HG03060 (cell line): ENCODE data around the gene PLS3.
"Not testable (repeated sequence)": the region's sequence is repeated elsewhere in the genome, so short reads cannot be mapped to it uniquely, and the experiment has no call there.

Experiments
- ATAC-seq: cut with Tn5 transposase; IDR thresholded peaks from one replicate; pipeline ENCODE4 v1.9.1; 2021; ENCODE audit warnings: low read depth, moderate number of reproducible peaks; ENCODE audit not compliant: unreplicated experiment

PLS3 gene

GRCh38 chrX:115603534-115604074, 42.6 kb downstream of the PLS3 start:
- no peak for ATAC-seq

DNA sequence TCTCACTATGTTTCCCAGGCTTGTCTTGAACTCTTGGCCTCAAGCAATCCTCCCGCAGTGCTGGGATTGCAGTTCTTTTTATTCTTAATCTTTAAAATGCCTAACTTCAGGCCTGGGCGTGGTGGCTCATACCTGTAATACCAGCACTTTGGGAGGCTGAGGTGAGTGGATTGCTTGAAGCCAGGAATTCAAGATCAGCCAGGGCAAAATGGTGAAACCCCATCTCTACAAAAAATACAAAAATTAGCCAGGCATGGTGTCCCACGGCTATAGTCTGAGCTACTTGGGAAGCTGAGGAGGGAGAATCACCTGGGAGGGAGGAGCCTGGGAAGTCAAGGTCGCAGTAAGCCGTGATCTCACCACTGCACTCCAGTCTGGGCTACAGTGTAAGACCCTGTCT, 45.9 kb downstream of the PLS3 start:
- no peak for ATAC-seq

DNA sequence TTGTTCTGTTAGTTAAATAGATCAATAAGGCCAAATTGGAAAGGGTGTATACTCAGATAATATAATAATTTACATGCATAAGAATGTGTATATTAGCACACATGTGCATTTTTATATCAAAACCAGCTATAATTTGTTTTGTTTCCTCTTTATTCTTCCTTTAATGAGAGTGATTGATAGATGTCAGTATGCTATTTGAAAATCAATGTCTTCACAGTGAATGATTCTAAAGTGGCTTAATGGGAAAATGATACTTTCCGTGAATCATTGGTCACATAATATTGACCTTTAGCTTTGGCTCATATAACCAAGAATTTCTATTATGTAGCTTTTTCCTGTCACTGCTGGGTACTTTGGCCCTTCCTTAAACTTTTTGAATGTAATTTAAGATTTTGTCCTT, 48.6 kb downstream of the PLS3 start:
- no peak for ATAC-seq

GRCh38 chrX:115616943-115617563, 56.1 kb downstream of the PLS3 start:
- peak; percentile 97 for ATAC-seq

DNA sequence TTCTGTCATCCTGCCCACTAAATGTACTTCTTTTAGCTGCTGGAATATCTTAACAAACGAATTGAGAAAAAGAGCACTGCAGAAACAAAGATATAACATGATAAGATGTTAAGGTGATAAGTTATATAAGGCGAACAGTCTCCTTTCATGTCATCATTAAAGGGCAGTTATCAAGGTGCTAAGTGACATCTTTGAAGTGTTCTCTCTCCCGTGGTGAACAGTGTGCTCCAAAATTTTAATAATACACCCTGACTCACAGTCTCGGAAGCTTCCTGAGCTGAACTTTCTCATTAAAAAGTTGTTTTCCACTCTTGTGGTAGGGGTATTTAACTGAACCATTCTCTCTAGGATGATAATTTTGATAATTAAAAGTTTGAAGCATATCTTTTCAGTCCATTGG, 61.6 kb downstream of the PLS3 start:
- no peak for ATAC-seq

DNA sequence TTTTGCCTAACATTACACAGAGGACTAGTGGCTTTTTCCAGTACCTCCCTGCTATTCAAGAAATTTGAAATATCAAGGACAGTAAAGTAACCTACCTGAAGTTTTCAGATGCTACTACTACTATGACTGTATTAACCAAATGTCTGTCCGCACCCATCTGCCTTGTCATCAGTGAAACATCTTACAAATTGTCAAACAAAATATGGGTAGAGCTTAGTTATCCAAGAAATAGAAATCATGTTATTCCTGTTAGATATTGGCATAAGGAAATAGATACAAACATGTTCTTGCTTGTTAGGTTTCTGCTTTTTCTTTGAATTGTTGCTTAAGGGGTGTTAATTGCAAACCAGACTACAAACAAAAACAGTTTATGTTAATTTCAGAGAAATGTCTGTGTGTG, 63.9 kb downstream of the PLS3 start:
- ATAC-seq = no peak

DNA sequence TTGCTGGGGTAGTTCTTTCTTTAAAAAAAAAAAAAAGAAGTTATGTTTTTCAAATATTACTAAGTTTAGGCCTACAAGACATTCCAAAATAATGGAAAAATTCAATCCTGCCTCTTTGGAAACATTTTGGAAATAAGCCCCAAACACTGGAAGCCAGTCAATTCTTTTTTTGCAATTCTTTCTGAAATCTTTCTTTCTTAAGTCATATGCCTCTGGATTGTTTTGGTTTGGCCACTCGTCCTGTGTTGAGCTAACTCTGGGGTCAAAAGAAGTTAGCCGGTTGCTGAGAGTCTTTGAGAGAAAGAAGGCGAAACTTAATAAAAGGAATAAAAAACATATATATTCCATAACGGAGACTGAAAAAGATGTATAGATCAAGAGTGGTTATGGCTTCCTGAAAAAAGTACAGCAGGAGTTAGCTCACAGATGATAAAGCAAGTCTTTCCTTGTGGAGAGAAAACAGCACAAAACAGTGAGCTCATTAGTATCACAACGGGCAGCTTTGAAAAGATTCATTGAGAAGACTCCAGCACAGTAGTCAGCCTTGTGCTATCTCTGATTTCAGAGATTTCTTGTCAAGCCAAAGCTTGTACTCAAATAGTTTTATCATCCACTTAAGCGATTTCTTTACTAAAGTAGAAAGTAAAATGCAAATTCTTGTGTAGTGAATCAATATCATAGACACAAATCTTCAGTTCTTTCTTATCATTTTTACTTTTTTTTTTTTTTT, 64.8 kb downstream of the PLS3 start:
- ATAC-seq = no peak

DNA sequence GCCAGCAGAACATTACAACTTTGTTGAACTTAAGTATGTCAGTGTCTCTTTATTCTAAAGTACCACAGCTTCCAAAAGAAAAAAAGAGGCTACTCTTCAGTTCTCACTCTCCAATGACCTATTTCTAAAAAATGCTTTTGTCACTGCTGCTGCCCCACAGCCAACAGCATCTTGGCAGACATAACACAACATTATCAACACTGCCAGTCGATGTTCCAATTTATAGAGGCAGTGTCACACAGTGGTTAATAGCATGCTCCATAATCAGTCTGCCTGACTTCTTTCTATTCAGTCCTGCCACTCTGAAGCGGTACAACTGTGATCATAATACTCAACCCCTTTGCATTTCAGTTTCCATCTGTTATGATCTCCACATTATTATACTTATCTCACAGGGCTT, 69.2 kb downstream of the PLS3 start:
- no peak for ATAC-seq

GRCh38 chrX:115632455-115632854, 71.5 kb downstream of the PLS3 start:
- ATAC-seq = no peak

GRCh38 chrX:115633397-115633796, 72.4 kb downstream of the PLS3 start:
- not testable (repeated sequence) for ATAC-seq

DNA sequence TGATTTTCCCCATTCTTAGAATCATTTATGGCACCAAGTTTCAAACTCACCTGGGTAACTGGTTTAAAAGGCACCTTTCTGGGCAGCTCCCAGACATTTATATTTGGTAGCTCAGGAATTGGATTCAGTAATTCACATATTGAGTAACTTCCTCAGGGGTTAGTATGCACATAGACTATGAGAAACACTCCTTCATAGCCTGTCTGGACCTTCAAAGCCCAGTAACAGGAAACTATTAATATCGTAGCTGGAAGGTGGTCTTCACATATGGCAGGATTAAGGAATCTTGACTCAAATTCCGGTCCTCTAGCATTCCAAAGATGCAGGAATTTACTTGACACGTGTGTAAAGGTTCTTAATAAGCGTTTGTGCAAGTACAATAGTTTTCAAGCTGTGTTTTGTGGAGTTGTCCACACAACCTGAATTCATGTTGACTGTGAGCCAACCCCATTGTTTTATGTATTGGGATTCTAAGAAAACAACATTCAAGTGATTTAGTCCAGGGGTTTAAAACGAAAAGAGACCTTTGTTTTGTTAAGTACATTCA, 78.4 kb downstream of the PLS3 start:
- ATAC-seq = no peak

- no peak for ATAC-seq
Measured at GRCh38 chrX:115642311-115642710, 81.3 kb downstream of the PLS3 start.

- no peak for ATAC-seq
Measured at GRCh38 chrX:115642895-115643530, 82.0 kb downstream of the PLS3 start.

DNA sequence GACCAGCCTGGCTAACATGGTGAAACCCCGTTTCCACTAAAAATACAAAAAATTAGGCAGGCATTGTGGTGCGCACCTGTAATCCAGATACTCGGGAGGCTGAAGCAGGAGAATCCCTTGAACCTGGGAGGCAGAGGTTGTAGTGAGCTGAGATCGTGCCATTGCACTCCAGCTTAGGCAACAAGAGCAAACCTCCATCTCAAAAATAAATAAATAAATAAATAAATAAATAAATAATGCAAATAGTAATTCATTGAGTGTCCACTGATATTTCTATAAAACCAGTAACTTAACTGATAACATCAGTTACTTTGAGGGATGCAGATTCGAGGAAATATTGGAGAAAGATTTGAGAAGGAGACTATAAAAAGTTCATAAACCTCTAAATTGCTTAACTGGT, 83.4 kb downstream of the PLS3 start:
- not testable (repeated sequence) for ATAC-seq

DNA sequence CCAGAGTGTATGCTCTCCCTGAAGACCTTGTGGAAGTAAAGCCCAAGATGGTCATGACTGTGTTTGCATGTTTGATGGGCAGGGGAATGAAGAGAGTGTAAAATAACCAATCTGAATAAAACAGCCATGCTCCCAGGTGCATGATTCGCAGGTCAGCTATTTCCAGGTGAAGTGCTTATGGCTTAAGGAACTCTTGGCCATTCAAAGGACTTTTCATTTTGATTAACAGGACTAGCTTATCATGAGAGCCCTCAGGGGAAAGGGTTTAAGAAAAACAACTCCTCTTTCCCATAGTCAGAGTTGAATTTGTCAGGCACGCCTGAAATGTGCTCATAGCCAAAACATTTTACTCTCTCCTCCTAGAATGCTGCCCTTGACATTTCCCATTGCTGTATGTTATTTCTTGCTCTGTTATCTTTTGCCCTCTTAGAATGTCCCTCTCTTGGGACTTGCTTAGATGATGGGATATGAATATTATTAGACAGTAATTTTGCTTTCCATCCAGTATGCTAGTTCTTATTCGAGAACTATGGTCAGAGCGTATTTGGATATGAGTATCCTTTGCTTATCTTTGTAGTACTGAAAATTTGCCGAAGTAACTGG, 88.6 kb downstream of the PLS3 start:
- no peak for ATAC-seq

DNA sequence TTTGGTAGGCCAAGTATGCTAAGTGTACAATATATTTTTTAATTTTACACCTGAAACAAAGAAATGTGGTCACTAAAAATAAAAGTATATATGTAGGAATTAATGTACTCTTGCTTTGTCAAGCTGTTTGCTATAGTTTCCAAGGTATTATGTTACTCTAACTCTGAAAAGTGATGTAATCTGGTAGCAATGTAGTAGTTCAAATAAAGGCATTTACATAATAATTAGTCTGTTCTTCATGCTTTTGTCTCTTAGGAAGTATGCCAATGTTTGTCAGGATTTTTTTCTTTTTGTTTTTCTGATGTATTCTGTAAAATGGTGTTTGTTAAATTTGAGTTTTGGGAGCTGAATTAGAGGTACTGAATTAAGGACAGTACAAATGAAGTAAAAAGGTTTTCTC, 89.5 kb downstream of the PLS3 start:
- ATAC-seq = no peak

- ATAC-seq = no peak
Measured at GRCh38 chrX:115650916-115651315, 89.9 kb downstream of the PLS3 start.

DNA sequence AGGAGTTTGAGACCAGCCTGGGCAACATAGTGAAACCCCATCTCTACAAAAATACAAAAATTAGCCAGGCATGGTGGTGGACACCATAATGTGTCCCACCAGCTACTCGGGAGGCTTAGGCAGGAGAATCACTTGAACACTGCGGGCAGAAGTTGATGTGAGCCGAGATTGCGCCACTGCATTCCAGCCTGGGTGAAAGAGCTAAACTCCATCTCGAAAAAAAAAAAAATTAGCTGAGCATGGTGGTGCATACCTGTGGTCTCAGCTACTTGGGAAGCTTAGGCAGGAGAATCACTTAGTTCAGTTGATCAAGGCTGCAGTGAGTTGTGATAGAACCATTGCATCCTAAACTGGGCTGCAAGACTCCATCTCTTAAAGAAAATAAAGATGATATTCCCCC, 91.2 kb downstream of the PLS3 start:
- no peak for ATAC-seq

DNA sequence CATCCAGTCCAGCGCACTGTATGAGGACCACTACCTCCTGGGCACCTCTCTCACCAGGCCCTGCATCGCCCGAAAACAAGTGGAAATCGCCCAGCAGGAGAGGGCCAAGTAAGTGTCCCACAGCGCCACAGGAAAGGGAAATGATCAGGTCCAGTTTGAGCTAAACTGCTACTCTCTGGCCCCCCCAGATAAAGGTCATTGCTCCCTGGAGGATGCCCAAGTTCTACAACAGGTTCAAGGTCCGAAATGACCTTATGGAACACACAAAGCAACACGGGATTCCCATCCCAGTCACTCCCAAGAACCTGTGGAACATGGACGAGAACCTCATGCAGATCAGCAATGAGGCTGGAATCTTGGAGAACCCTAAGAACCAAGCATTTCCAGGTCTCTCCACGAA, 104.1 kb downstream of the PLS3 start:
- ATAC-seq = no peak

GRCh38 chrX:115679460-115679859, 118.5 kb downstream of the PLS3 start:
- ATAC-seq = no peak

GRCh38 chrX:115687595-115687994, 126.6 kb downstream of the PLS3 start:
- no peak for ATAC-seq
